IMR-90 (cell line): ENCODE measurements around the gene SERP1. TPM values are rescaled to one million over a fixed set of nuclear protein-coding genes. Genes with fewer than 3 reads are reported as not detected.
A peak's percentile ranks its signal among the peaks of the same experiment; 100 is the strongest.

Experiments used
- ATAC-seq: fragments of 200-7000 bp; cut with Tn5 transposase; 2 replicates; pipeline ENCODE4 v1.9.1; 2020; ENCODE audit warnings: low read depth, mild to moderate bottlenecking, moderate library complexity
- BruUV-seq: library from RNA; stranded (reverse); fragments of 400-500 nt; replicated peaks from 2 replicates; lab custom pipeline; 2021; lab: Mats Ljungman, UMichigan
- CTCF ChIA-PET: fragments of 300-600 bp; formaldehyde crosslinking; extraction: SDS; loops from one replicate; lab custom pipeline; 2021; ENCODE audit warnings: antibody characterized with exemption; lab: Yijun Ruan, JAX
- POLR2A ChIA-PET: fragments of 300-600 bp; sonication (Branson Sonifier 250); formaldehyde crosslinking; loops from one replicate; lab custom pipeline; 2022; ENCODE audit warnings: antibody characterized with exemption; ENCODE audit not compliant: unreplicated experiment; lab: Charles Lee
- DNase-seq: peaks from one replicate; pipeline ENCODE4 v3.0.0; 2013
- H2AFZ ChIP-seq: replicated peaks from 2 replicates; pipeline ENCODE3; 2013; ENCODE audit warnings: low read length, mild to moderate bottlenecking; ENCODE audit not compliant: poor library complexity
- H2AK5ac ChIP-seq: 2 replicates; pipeline ENCODE4 v1.6.1; 2013; ENCODE audit warnings: low read depth, low read length, inconsistent platforms
- H2AK9ac ChIP-seq: replicated peaks from 2 replicates; pipeline ENCODE3; 2013; ENCODE audit warnings: mild to moderate bottlenecking, low read depth, low read length, moderate library complexity; ENCODE audit not compliant: poor library complexity
- H2BK120ac ChIP-seq: 2 replicates; pipeline ENCODE4 v1.6.1; 2013; ENCODE audit warnings: low read depth, low read length, inconsistent platforms
- H2BK15ac ChIP-seq: 3 replicates; pipeline ENCODE4 v1.6.1; 2013; ENCODE audit warnings: low read depth, low read length, inconsistent platforms
- H2BK20ac ChIP-seq: 2 replicates; pipeline ENCODE4 v1.6.1; 2013; ENCODE audit warnings: low read depth, mild to moderate bottlenecking, inconsistent platforms, low read length, moderate library complexity
- H2BK5ac ChIP-seq: 2 replicates; pipeline ENCODE4 v1.6.1; 2013; ENCODE audit warnings: mild to moderate bottlenecking, low read depth, low read length, inconsistent platforms; ENCODE audit not compliant: poor library complexity, severe bottlenecking
- H3K14ac ChIP-seq: replicated peaks from 2 replicates; pipeline ENCODE4 v1.6.1; 2013; ENCODE audit warnings: low read depth, low read length, inconsistent platforms
- H3K18ac ChIP-seq: 2 replicates; pipeline ENCODE4 v1.6.1; 2013; ENCODE audit warnings: low read depth, low read length, control low read depth
- H3K23ac ChIP-seq: 2 replicates; pipeline ENCODE4 v1.6.1; 2013; ENCODE audit warnings: low read depth, low read length, inconsistent platforms
- H3K27ac ChIP-seq: 2 replicates; pipeline ENCODE4 v1.5.1; 2013; ENCODE audit warnings: mild to moderate bottlenecking, control low read depth, low read length; ENCODE audit not compliant: insufficient read depth
- H3K27me3 ChIP-seq: 2 replicates; pipeline ENCODE4 v1.6.1; 2013; ENCODE audit warnings: low read length; ENCODE audit not compliant: control insufficient read depth, insufficient read depth
- H3K36me3 ChIP-seq: 2 replicates; pipeline ENCODE4 v1.6.1; 2013; ENCODE audit warnings: low read length, mixed read lengths; ENCODE audit not compliant: control insufficient read depth, insufficient read depth
- H3K4ac ChIP-seq: 2 replicates; pipeline ENCODE4 v1.6.1; 2013; ENCODE audit warnings: low read depth, low read length, inconsistent platforms
- H3K4me1 ChIP-seq: 2 replicates; pipeline ENCODE4 v1.6.1; 2013; ENCODE audit warnings: low read length, mixed read lengths; ENCODE audit not compliant: control insufficient read depth, insufficient read depth
- H3K4me2 ChIP-seq: 2 replicates; pipeline ENCODE4 v1.6.1; 2013; ENCODE audit warnings: low read depth, mild to moderate bottlenecking, control low read depth, low read length, moderate library complexity
- H3K4me3 ChIP-seq: 2 replicates; pipeline ENCODE4 v1.5.1; 2013; ENCODE audit warnings: low read depth, mild to moderate bottlenecking, control low read depth, low read length, moderate library complexity; ENCODE audit not compliant: insufficient read depth
- H3K56ac ChIP-seq: 2 replicates; pipeline ENCODE4 v1.6.1; 2013; ENCODE audit warnings: low read length, inconsistent platforms; ENCODE audit not compliant: insufficient read depth; ENCODE audit errors: extremely low read depth
- H3K79me1 ChIP-seq, 2 experiments: 2 replicates each; pipeline ENCODE4 v1.6.1; 2013; ENCODE audit warnings: low read length in 2 of 2, inconsistent platforms in 1 of 2, low read depth in 1 of 2
- H3K9ac ChIP-seq: 2 replicates; pipeline ENCODE4 v1.6.1; 2013; ENCODE audit warnings: low read depth, low read length, control low read depth
- H3K9me1 ChIP-seq: 2 replicates; pipeline ENCODE4 v1.6.1; 2013; ENCODE audit warnings: low read length, inconsistent platforms; ENCODE audit not compliant: insufficient read depth
- H3K9me3 ChIP-seq: 2 replicates; pipeline ENCODE4 v1.6.1; 2013; ENCODE audit warnings: low read length; ENCODE audit not compliant: control insufficient read depth, insufficient read depth
- H4K20me1 ChIP-seq: 2 replicates; pipeline ENCODE4 v1.6.1; 2013; ENCODE audit warnings: low read length, inconsistent platforms; ENCODE audit not compliant: insufficient read depth
- H4K5ac ChIP-seq: 2 replicates; pipeline ENCODE4 v1.6.1; 2013; ENCODE audit warnings: mild to moderate bottlenecking, low read depth, low read length, control low read depth
- H4K8ac ChIP-seq, 2 experiments: 2 replicates each; pipeline ENCODE4 v1.6.1; 2013; ENCODE audit warnings: low read depth in 2 of 2, low read length in 2 of 2, control low read depth in 1 of 2, inconsistent platforms in 1 of 2
- H4K91ac ChIP-seq: 2 replicates; pipeline ENCODE4 v1.6.1; 2013; ENCODE audit warnings: low read depth, low read length, inconsistent platforms; ENCODE audit not compliant: insufficient read depth
- BHLHE40 ChIP-seq: fragments of 150-350 bp; IDR thresholded peaks from 2 replicates; pipeline ENCODE4 v1.6.1; 2016; ENCODE audit warnings: mild to moderate bottlenecking, low read depth, low read length
- CEBPB ChIP-seq: IDR thresholded peaks from 2 replicates; pipeline ENCODE4 v1.6.1; 2012; ENCODE audit warnings: low read depth, low read length, improper control_type of control experiment
- CHD1 ChIP-seq: IDR thresholded peaks from 2 replicates; pipeline ENCODE4 v1.6.1; 2012; ENCODE audit warnings: low read depth, low read length, improper control_type of control experiment
- ELK1 ChIP-seq: fragments of 150-350 bp; IDR thresholded peaks from 2 replicates; pipeline ENCODE4 v1.6.1; 2016; ENCODE audit warnings: low read depth, mild to moderate bottlenecking, low read length, moderate library complexity, borderline replicate concordance
- FOS ChIP-seq: fragments of 150-350 bp; IDR thresholded peaks from 2 replicates; pipeline ENCODE4 v1.6.1; 2016; ENCODE audit warnings: low read depth, low read length
- MAFK ChIP-seq: IDR thresholded peaks from 2 replicates; pipeline ENCODE4 v1.6.1; 2012; ENCODE audit warnings: low read depth, low read length, improper control_type of control experiment
- MAZ ChIP-seq: IDR thresholded peaks from 2 replicates; pipeline ENCODE4 v1.6.1; 2012; ENCODE audit warnings: low read depth, mild to moderate bottlenecking, low read length, improper control_type of control experiment, moderate library complexity, borderline replicate concordance
- MXI1 ChIP-seq: IDR thresholded peaks from 2 replicates; pipeline ENCODE4 v1.6.1; 2012; ENCODE audit warnings: low read depth, mild to moderate bottlenecking, low read length, moderate library complexity, borderline replicate concordance
- NFE2L2 ChIP-seq: fragments of 150-350 bp; IDR thresholded peaks from 2 replicates; pipeline ENCODE4 v1.6.1; 2016; ENCODE audit warnings: low read depth, mild to moderate bottlenecking, low read length
- POLR2A ChIP-seq: IDR thresholded peaks from 2 replicates; pipeline ENCODE4 v1.6.1; 2012; ENCODE audit warnings: mild to moderate bottlenecking, low read depth, low read length
- RAD21 ChIP-seq: IDR thresholded peaks from 2 replicates; pipeline ENCODE4 v1.6.1; 2012; ENCODE audit warnings: low read length, improper control_type of control experiment
- RCOR1 ChIP-seq: IDR thresholded peaks from 2 replicates; pipeline ENCODE4 v1.6.1; 2012; ENCODE audit warnings: mild to moderate bottlenecking, low read length, improper control_type of control experiment; ENCODE audit not compliant: insufficient replicate concordance
- RFX5 ChIP-seq: IDR thresholded peaks from 2 replicates; pipeline ENCODE4 v1.8.0; 2012; ENCODE audit warnings: low read depth, mild to moderate bottlenecking, low read length, moderate library complexity
- SMC3 ChIP-seq: fragments of 150-350 bp; IDR thresholded peaks from 2 replicates; pipeline ENCODE4 v1.6.1; 2016; ENCODE audit warnings: low read depth, mild to moderate bottlenecking, antibody characterized with exemption, low read length, moderate library complexity
- USF2 ChIP-seq: fragments of 150-350 bp; IDR thresholded peaks from 2 replicates; pipeline ENCODE4 v1.6.1; 2017; ENCODE audit warnings: mild to moderate bottlenecking, antibody characterized with exemption, low read length, low read depth
- WGBS, 2 experiments: methylation state at CpG; one replicate each; pipeline versions ENCODE4 v1.1.5 to v1.1.7; 2013; ENCODE audit warnings: missing lambda C conversion rate in 2 of 2; ENCODE audit not compliant: insufficient read length in 1 of 2; ENCODE audit errors: extremely low coverage in 2 of 2; 5-methylcytosine and 5-hydroxymethylcytosine counted together
- dilution Hi-C: fragments of 300-500 bp; cut with HindIII; formaldehyde crosslinking; loops from one replicate; pipeline ENCODE4 v1.14.3; 2018; ENCODE audit warnings: low sequenced_read_pairs; ENCODE audit not compliant: unreplicated experiment
- in situ Hi-C: fragments of 300-500 bp; cut with MboI; formaldehyde crosslinking; loops from 3 replicates; pipeline ENCODE4 v1.14.3; 2019; ENCODE audit warnings: low sequenced_read_pairs, inconsistent platforms, mixed read lengths
- intact Hi-C: fragments of 100-400 bp; cut with micrococcal nuclease; formaldehyde crosslinking; loops from 2 replicates; pipeline ENCODE4 v1.10.0; 2022
- polyA plus RNA-seq, 3 experiments: library from polyadenylated mRNA; depleted of rRNA; stranded (reverse); fragments of >200 nt; gene quantifications; 2 replicates each; pipeline ENCODE4 v1.2.3, GENCODE V29; 2012; ENCODE audit warnings: low replicate concordance in 1 of 3
- total RNA-seq: library from RNA; depleted of rRNA; stranded (reverse); fragments of >200 nt; gene quantifications from 2 replicates; pipeline ENCODE4 v1.2.3, GENCODE V29; 2012

SERP1 gene
- total and polyA plus RNA-seq, 2 of the 4 experiments (the other 2 are of a cell fraction), result 64.0 to 73.4 TPM

- ChIA-PET POLR2A (interaction anchor here (0.7 kb wide), 2 partner anchors 86 to 148 kb away, joined by 3 to 4 read pairs; no protein-coding TSS in a partner anchor), CTCF (interaction anchor here (0.6 to 1.2 kb wide), 6 partner anchors 10 to 275 kb away, joined by 3 to 4 read pairs (median 3); no protein-coding TSS in a partner anchor)
- Histone ChIP-seq H3K4me3 (no peak overlapping the region), H3K36me3 (no peaks in the 10 kb centered on the region), H3K14ac (peak overlapping the region; percentile 59), H3K79me1 (peaks cover 3 to 10% of the 10 kb centered on the region in 2 experiments; a peak in 2 of 4 replicates), H3K9me1 (no peaks in the 10 kb centered on the region), H4K5ac (no peak overlapping the region), H3K4me2 (0 out of 2 replicates have a peak overlapping the region, but pooled peaks have one; percentile 34), H2AK5ac (peak overlapping the region; percentile 32), H2BK120ac (peak overlapping the region; percentile 61; the same call in 1 of the 2 replicates), H2AFZ (peak overlapping the region; percentile 79), H2BK15ac (peak overlapping the region; percentile 53; the same call in 1 of the 3 replicates), H2AK9ac (peak overlapping the region; percentile 43), H3K4me1 (peaks cover 2% of the 10 kb centered on the region; the same call in 1 of the 2 replicates), H4K8ac (peak overlapping the region in 1 of 2 experiments; percentile 31; a peak in 2 of 4 replicates), H3K56ac (no peak overlapping the region), H3K27ac (no peak overlapping the region), H2BK20ac (peak overlapping the region; percentile 70; the same call in 1 of the 2 replicates), H3K9ac (peak overlapping the region; percentile 73), H3K27me3 (no peaks in the 10 kb centered on the region), H3K9me3 (no peaks in the 10 kb centered on the region), H2BK5ac (peak overlapping the region; percentile 14), H4K20me1 (no peaks in the 10 kb centered on the region), H3K18ac (peak overlapping the region; percentile 87), H3K23ac (peak overlapping the region; percentile 73; the same call in 1 of the 2 replicates), H4K91ac (peak overlapping the region; percentile 7; the same call in 1 of the 2 replicates), H3K4ac (peak overlapping the region; percentile 59)
- ATAC-seq, result peak; percentile 70; the same call in 1 of the 2 replicates
- 71% methylated on average over 1 of the region's 1 CpG; no CpG with 5 or more reads in 1 of the 2 experiments for WGBS, 2 experiments
- intact Hi-C loops, result loop anchor here (1.0 kb wide), 2 partner anchors 83 to 268 kb away; no protein-coding TSS in a partner anchor
- dilution Hi-C loops, result no loop called here
- peak; percentile 11 for DNase-seq
- in situ Hi-C loops, result loop anchor here (5.0 kb wide), 1 partner anchor 268 kb away; no protein-coding TSS in a partner anchor
- BruUV-seq, result no TSS peak
- no peak for TF ChIP-seq MAZ
- no peak for TF ChIP-seq NFE2L2
- no peak for TF ChIP-seq RCOR1
- TF ChIP-seq USF2, result no peak
- no peak for TF ChIP-seq RAD21
- no peak for TF ChIP-seq SMC3
- TF ChIP-seq MAFK, result no peak
- TF ChIP-seq CHD1, result no peak
- TF ChIP-seq RFX5, result no peak
- TF ChIP-seq CEBPB, result no peak
- TF ChIP-seq MXI1, result no peak
- no peak for TF ChIP-seq FOS
- no peak for TF ChIP-seq BHLHE40
- no peak for TF ChIP-seq ELK1
- TF ChIP-seq POLR2A, result no peak
Measured at GRCh38 chr3:150495149-150495548, 51.1 kb downstream of the SERP1 start.
